IPS-18c (cell line): ENCODE measurements around the gene CECR2.

Source experiments
- H3K4me3 ChIP-seq: 2 replicates; pipeline ENCODE4 v1.7.0; 2013; ENCODE audit warnings: low read depth, mild to moderate bottlenecking, low read length, moderate library complexity; ENCODE audit not compliant: insufficient read depth
- H3K9me3 ChIP-seq: one replicate; pipeline ENCODE4 v1.6.1; 2013; ENCODE audit warnings: mild to moderate bottlenecking, low read length, moderate library complexity; ENCODE audit not compliant: control insufficient read depth, insufficient read depth

CECR2 gene

GRCh38 chr22:17369439-17370025 is at the start of gene CECR2:
Gene CECR2, plus strand, starts transcription at chr22:17369460. Its CDS starts 324 bp downstream, at chr22:17369784.
- peak within 1 kb of the TSS; percentile 89 for H3K4me3 ChIP-seq
- no peaks in the 10 kb centered on the region for H3K9me3 ChIP-seq

- no peak overlapping the region for H3K4me3 ChIP-seq
- no peaks in the 10 kb centered on the region for H3K9me3 ChIP-seq
Observed at GRCh38 chr22:17319546-17319945, 49.7 kb upstream of the CECR2 start.

GRCh38 chr22:17322511-17322910 is 46.7 kb upstream of the CECR2 start:
- H3K9me3 ChIP-seq, result no peaks in the 10 kb centered on the region
- no peak overlapping the region for H3K4me3 ChIP-seq

- Histone ChIP-seq H3K4me3 (no peak overlapping the region), H3K9me3 (peaks cover 3% of the 10 kb centered on the region)
Observed at GRCh38 chr22:17331690-17332089, 37.6 kb upstream of the CECR2 start.

- Histone ChIP-seq H3K9me3 (peaks cover 3% of the 10 kb centered on the region), H3K4me3 (no peak overlapping the region)
Observed at GRCh38 chr22:17332109-17332800, 37.0 kb upstream of the CECR2 start.

DNA sequence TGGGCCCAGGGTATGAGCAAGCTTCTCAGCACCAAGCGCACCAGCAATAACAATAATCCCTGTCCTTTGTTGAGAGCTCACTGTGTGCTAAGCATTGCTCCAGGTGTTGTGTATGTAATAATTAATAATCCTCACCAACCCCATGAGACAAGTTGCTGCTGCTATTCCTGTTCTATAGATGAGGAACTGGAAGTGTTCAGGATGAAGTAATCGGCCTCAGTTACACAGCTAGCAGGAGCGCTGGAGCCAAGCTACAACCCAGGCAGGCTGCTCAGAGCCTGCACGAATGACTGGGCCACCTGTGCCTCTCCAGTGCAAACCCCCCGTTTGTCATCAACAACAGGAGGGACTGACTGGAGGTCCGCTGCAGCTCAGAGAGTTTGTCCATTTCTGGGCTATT is 35.2 kb upstream of the CECR2 start:
- H3K9me3 ChIP-seq, result peaks cover 3% of the 10 kb centered on the region
- H3K4me3 ChIP-seq, result no peak overlapping the region

DNA sequence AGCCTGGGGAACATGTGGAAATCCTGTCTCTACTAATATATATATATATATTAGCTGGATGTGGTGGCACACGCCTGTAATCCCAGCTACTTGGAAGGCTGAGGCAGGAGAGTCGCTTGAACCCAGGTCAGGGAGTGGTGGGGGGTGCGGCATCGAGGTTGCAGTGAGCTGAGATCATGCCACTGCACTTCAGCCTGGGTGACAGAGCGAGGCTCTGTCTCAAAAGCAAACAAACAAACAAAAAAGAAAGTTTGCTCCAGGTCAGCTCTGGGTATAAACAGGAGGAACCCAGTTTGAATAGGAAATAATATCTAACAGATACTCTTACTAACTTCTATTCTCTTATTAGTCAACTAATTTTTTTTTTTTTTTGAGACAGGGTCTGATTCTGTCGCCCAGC is 34.3 kb upstream of the CECR2 start:
- Histone ChIP-seq H3K4me3 (no peak overlapping the region), H3K9me3 (peaks cover 3% of the 10 kb centered on the region)

DNA sequence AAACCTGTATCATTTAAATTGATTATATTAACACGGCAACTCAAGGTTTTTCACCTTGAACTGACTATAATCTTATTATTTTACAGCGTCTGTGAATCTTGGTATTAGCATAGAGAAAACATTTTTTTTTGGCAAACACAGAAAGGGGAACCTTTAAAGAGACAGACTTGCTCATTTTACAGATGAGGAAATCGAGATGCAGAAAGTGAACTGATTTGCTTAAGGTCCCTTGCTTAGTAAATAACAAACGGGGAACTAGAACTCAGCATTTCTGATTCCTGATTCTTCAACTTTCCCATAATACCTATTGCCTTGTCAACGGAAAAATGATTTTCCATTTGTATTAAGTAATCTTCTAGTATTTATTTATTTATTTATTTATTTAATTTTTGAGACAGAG is 33.2 kb upstream of the CECR2 start:
- Histone ChIP-seq H3K4me3 (no peak overlapping the region), H3K9me3 (peaks cover 3% of the 10 kb centered on the region)

DNA sequence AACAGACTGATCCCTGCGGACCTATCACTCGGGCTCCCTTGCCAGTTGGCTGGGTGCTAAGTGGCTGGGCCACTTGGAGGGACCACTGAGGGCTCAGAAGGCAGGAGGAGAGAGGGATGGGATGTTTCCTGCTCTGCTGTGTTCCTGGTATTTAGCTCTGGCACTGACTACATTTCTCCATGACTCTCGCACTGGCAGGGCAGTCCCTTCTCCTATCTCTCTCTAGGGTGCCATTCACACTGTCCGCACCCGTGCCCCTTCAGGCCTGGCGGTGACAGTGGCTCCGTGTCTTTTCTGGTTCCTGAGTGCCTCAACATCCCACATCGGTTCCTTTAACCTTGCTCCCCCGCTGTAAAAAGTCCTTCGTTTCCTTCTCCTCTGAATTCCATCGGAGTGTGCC is 31.6 kb upstream of the CECR2 start:
- Histone ChIP-seq H3K4me3 (no peak overlapping the region), H3K9me3 (peaks cover 3% of the 10 kb centered on the region)

DNA sequence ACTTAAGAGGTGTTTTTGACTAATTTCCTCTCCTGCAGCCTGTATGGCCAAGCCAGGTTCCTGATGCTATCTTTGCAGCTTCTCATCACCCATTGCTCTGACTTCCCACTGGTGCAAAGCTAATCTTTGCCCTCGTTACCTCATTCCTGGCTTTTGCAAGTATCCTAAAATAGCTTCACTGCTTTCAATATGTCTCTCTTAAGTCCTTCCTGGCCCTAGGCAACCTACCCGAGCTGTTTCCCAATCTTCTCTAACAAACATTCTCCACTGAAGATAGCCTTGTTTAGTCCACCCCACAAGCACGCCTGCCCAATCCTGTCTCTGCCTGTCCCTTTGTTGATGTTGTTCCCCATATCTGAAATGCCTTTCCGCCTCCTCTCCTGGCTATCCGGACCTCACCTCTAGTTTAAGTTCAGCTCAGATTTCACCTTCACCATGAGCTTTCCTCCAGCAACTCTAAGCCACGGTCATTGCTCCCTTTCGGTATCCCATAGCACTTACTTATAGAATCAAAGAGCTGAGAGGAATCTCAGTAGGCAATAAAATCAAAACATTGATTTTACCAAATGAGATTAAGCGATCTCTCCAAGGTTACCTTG is 30.1 kb upstream of the CECR2 start:
- no peaks in the 10 kb centered on the region for H3K9me3 ChIP-seq

GRCh38 chr22:17342361-17342760 is 26.9 kb upstream of the CECR2 start:
- Histone ChIP-seq H3K4me3 (no peak overlapping the region), H3K9me3 (no peaks in the 10 kb centered on the region)

More for the DNA sequence above, 30.1 kb upstream of the CECR2 start:
- no peak overlapping the region for H3K4me3 ChIP-seq

DNA sequence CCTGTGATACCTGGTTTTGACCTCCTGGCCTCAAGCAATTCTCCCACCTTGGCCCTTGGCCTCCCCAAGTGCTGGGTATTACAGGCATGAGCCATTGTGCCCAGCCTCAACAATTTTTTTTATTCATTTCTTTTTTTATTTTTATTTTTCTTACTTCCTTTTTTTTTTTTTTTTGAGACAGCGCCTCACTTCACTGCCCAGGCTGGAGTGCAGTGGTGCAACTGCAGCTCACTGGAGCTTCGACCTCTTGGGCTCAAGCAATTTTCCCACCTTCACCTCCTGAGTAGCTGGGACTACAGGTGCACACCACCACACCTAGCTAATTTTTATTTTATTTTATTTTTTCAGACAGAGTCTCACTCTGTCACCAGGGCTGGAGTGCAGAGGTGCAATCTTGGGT is 25.5 kb upstream of the CECR2 start:
- Histone ChIP-seq H3K4me3 (no peak overlapping the region), H3K9me3 (no peaks in the 10 kb centered on the region)

- Histone ChIP-seq H3K9me3 (no peaks in the 10 kb centered on the region), H3K4me3 (no peak overlapping the region)
Observed at GRCh38 chr22:17346578-17346977, 22.7 kb upstream of the CECR2 start.

DNA sequence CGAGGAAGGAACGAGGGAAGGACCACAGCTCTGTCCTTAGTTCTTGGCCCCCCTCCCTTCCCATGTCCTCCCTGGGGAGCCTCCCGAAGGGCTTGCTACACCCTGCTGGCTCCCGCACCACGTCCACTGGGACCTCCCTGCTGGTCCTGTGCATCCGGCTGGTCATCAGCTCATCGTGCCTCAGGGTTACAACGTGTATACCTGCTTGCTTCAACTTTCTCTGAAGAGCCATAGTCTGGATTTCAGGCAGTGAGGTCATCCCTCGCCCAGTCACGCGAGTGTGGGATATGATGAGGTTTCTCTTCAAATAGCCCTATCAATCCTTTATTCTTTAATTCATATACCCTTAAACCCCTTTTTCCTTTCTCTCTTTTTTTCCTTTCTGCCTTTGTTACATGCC is 21.5 kb upstream of the CECR2 start:
- H3K4me3 ChIP-seq, result no peak overlapping the region
- no peaks in the 10 kb centered on the region for H3K9me3 ChIP-seq

GRCh38 chr22:17348464-17349103 is 20.7 kb upstream of the CECR2 start:
- Histone ChIP-seq H3K4me3 (no peak overlapping the region), H3K9me3 (peaks cover 2% of the 10 kb centered on the region)

GRCh38 chr22:17349172-17349571 is 20.1 kb upstream of the CECR2 start:
- Histone ChIP-seq H3K4me3 (no peak overlapping the region), H3K9me3 (peaks cover 2% of the 10 kb centered on the region)

GRCh38 chr22:17350292-17350691 is 19.0 kb upstream of the CECR2 start:
- H3K4me3 ChIP-seq, result no peak overlapping the region
- H3K9me3 ChIP-seq, result peaks cover 2% of the 10 kb centered on the region

- H3K4me3 ChIP-seq, result no peak overlapping the region
- H3K9me3 ChIP-seq, result peaks cover 2% of the 10 kb centered on the region
Observed at GRCh38 chr22:17352798-17353197, 16.5 kb upstream of the CECR2 start.
